HG03460 (cell line): ENCODE results near the gene MFSD6.

Experiments
- ATAC-seq: cut with Tn5 transposase; IDR thresholded peaks from one replicate; pipeline ENCODE4 v1.9.1; 2021; ENCODE audit not compliant: unreplicated experiment

The MFSD6 gene

DNA sequence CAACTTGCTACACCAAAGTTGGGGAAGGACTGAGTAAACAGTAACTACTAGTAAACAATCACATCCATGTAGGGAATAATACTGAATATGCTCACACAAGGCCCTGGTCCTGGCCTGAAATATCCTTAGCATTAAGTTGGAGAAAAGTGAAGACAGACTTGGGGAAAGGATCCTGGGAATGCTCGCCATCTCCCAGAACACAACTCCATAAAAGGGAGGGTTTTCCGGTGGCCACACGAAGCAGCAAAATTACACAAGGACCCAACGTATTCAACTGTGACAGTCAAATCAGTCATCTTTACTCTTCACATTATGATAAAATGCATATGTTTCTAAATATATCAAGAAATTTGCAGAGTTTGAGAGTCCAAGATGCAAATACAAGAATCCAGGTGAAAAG, 119.1 kb downstream of the MFSD6 start:
- no peak for ATAC-seq

DNA sequence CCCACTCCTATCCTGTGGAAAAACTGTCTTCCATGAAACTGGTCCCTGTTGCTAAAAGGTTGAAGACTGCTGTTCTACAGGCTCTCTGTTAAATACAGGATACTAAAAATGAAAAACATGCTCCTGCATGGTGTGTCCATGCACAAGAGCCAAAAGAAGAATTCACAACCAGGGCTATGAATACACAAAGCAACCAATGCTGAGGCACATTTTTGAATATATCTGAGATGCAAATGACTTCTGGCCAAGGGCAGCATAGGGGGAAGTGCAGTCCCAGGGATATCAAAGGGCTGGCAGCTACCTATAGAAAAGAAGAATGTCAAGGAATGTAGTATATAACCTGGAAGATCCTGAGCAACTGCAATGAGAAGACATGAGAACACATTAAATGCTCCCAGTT, 119.8 kb downstream of the MFSD6 start:
- no peak for ATAC-seq

DNA sequence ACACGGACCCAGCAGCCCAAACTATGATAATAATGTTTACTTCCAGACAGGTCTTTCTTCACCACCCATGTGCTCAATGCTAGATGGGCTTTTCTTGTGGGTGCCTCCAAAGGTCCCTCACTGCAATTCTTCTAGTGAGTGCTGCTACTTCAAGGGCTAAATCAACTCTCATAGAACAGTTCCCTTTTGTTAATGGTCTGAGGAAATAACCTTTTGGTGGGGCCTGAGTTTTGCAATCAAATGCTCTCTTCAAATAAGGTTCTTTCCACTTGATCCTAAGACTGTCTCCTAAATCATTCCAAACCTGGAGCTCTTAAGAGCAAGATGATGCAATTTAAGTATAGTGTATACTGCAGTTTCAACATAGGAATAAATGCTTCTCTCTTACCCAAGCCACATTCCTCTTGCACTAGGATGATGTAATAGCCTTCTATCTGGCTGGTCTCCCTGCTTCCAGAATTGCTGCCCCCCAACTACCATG, 120.4 kb downstream of the MFSD6 start:
- ATAC-seq, result no peak

DNA sequence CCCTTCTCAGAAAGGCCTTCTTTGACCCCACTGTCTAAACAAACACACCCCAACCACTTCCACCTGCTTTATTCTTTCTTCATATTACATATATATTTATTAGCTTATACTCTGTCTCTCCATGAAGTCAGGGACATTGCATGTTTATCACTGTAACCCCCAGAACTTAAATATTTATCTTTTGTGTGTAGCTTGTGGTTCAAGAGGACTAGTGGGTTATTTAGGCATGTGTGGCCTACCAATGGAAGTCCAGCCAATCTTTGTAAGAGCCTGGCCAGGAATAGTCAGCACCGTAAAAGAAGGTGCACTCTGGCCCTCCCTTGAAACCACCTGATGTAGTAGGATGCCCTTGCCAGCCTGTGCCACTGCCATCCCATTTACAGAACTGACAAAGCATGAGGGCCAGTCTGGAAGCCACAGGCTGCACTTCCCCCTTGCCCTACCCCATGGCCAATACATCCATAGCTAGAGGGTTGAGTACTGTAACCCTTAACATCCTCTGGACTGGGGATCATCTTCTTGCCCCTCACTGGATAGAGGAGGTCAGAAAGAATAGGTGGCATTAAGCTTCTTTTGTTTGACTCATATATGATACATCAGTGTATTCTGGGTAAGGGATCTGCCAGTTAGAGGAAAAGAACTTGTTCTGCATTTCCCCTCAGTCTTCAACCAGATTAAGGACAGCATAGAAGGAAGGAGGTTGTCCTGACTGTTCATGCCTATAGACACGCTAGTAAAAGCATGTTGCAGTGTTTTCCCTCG, 121.5 kb downstream of the MFSD6 start:
- ATAC-seq, result no peak

DNA sequence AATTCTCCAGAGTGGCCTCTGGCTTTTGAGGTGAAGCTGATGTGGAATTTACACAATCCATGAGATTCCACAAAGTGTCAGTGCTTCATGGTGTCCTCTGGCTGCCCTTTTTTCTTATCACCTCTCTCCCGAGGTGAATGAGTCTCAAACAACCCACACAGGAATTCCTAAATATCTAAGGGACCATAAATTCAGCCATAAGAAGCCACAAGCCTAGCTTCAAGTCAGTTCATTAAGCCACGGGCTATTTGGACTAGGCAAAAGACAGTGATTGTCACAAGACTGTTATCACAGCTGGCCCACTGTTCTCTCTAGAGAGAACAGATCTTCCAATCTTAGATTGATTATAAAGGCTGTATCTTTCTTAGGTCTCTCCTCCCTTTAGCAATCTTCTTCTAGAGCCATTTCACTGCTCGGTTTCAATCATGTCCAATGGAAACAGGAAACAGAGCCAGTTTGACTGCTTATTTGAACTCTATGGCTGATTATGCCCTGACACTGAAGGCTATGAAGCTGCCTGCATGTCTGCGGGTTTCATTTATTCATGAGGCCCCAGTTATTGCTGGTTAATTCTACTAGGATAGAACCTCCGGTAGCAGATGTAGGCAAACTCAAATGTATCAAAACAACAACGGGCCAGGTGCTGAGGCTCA, 122.2 kb downstream of the MFSD6 start:
- no peak for ATAC-seq

DNA sequence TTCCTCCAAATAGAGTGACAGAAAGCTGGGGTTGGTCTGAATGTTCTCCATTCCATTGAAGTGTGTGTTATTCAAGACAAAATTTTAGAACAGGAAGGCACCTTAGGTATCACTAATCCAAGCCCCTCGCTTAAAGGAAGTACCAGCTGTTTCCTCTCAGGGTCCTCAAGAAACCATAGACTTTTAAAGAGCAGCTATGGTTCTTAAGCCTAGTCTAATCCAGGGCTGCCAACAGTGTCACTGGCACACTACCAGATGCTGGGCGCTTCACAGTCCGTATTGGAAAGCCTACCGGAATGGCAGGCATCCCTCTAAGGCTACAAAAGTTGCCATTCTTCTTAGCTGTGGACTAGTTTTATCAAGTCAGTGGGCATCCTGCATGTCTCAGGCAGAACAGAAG, 124.4 kb downstream of the MFSD6 start:
- no peak for ATAC-seq

DNA sequence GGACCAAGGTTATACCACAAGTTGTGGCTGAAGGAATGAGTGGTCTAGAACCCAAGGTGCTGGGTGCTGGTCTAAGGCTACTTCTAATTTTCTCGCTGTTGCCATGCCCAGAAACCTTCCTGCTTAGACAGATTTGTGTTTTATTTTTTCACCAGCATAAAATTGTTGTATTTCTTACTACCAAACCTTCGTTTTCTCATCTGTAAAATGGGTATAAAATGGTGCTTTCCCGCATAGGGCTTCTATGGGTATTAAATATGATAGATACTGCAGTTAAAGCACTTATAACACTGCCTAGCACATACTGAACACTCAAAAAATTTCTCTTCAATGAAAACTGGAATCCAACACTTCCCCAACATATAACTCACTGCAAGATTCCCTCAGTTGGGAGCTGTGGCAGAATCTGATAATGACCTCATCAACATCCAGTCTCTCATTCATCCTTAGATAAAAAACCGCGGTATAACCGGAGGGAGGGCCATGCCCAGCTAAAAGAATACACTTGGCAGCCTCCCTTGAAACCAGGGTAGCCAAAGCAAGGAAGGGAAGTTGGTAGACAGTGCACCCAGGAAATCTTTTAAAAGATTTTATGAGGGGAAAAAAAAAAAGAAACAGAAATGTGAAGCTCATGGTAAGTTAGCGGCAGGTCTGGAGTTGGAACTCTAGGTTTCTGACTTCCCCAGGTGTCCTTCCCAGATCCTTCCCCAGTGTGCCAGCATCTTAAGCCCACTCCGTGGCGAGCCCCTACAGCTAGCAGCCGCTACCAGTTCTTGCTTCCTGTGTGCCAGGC, 125.2 kb downstream of the MFSD6 start:
- no peak for ATAC-seq

DNA sequence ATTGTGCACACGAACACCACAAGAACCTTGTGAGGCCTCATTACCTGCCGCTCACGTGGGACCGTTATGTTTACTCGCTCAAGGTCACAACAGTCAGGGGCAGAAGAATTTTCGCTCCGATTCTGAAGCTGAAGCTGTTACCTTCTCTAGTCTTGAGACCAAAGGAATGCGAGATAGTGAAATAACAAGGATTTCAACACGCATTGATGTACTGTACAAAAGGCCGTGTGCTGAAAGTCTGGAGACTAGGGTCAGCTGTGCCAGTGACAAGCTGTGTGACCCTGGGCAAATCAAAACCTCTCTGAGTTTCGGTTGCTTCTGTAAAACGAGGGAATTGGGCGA, 125.8 kb downstream of the MFSD6 start:
- peak; percentile 30 for ATAC-seq

DNA sequence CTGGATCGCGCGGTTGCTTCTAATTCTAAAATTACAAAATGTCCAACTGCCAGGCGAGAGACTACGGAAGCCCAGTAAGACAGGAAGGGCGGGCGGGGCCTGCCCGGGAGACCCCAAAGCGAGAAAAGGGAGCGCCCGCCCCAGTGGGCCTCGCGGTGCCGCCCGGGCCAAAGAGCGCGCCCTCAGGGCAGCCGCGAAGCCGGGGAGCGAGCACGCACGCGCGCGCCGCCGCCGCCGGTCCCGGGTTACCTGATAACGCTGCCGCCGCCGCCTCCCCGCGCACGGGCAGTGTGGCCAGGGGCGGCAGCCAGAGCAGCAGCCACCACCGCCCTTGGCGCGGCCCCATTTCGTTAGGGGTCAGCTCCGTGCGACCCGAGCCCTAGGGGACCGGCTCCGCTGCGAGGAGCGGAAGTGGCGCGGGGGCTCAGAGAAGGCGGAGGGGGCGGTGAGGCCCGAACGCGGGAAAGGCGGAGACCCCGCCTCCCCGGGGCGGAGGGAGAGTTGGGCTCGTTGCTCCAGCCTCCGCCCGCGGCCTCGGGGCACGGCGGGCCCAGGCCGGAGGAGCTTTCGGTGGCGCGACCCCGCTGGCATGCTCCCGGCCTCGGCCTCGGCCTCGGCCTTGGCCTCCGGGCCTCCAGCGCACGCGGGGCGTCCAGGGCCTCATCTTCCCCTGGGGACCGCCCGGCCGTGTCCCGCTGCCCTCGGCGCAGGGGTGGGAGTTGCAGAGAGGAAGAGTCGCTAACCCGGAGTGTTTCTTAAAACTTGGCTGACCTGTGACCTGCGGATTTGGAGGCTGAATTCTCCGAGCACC, 126.4 kb downstream of the MFSD6 start, which contains the start of gene NEMP2:
NEMP2 (minus strand) TSS at position 413 of the 811 bp plus-strand sequence; CDS start at position 346, 67 bp downstream.
- peak; percentile 67 for ATAC-seq

DNA sequence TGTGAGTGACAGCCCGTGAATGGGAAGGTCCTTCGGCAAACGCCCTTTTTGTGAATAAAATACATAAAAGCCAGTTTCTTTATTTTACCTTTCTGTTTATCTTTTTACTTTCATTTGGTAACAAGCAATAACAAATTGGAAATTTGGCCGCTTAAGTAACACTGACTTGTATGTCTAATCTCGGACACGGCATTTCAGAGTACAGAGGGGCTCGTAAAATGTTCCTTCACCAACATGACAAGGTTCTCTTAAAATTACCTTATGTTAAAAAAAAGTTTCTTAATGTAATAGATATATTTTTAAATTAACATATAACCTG, 126.9 kb downstream of the MFSD6 start:
- peak; percentile 1 for ATAC-seq

DNA sequence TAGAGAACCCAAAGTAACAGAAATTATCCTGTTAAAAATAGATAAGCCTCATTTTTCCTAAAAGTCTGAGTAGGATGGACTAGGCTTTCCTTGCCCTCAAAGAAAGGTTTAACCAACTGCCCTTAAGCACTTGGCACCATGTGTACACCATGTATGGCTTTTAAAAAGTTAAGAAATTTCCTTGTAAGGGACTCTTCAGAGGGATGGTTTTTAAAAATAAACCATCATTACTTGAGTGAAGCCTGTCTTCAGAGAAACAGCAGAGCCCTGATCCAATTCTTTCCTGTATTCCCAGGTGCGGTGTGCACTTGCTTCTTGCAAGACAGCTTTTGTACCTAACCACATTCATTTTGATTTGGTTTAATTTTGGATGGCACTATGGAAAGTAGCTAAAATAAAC, 127.4 kb downstream of the MFSD6 start:
- no peak for ATAC-seq

DNA sequence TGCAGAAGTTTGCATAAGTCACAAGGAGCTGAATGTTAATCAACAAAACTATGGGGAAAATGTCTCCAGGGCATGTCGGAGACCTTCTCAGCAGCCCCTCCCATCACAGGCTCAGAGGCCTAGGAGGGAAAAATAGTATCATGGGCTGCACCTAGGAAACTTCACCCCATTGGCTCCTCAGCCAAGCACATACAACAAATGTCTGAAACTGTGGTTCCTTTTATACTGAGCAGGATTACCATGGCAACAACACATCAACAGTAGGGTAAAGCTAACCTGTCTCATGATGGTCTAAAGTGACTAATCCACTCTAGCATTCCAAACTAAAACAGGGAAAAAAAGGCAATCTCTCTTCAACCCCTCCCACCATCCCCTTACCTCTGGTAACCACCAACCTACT, 129.6 kb downstream of the MFSD6 start:
- no peak for ATAC-seq

DNA sequence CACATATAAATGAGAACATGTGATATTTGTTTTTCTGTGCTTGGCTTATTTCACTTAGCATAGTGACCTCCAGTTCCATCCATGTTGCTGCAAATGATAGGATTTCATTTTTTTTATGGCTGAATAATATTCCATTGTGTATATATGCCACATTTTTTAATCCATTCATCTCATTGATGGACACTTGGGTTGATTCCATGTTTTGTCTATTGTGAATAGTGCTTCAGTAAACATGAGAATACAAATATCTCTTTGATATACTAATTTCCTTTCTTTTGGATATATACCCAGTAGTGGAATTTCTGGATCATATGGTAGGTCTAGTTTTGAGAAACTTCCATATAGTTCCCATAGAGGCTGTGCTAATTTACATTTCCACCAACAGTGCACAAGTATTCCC, 130.0 kb downstream of the MFSD6 start:
- no peak for ATAC-seq

DNA sequence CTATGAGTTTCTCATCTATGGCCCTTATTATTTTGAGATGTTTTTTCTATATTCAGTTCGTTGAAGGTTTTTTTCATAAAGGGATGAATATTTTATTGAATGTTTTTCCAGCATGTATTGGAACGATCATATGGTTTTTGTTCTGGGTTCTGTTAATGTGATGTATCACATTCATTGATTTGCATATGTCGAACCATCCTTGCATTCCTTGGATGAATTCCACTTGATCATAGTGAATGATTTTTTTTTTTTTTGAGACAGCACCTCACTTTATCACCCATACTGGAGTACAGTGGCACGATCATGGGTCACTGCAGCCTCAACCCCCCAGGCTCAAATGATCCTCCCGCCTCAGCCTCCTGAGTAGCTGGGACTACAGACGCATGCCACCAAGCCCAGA, 131.9 kb downstream of the MFSD6 start:
- no peak for ATAC-seq

DNA sequence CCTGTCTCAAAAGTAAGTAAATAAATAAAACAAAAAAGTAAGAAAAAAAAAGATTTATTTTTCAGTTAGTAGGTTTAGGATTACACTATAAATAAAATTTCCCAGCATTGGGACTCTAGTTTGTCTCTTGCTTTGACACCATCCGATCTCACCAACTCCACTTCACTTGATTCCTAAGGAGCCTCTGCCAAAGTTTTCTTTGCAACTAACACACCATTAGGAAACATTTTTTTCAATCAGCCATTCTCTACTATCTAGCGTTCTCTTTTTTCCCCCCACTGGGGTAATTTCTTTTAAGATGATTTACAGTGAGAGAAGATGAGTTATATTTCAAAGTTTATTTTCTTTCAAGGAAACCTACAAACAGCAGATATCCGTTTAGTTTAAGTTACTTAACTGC, 136.9 kb downstream of the MFSD6 start:
- no peak for ATAC-seq

DNA sequence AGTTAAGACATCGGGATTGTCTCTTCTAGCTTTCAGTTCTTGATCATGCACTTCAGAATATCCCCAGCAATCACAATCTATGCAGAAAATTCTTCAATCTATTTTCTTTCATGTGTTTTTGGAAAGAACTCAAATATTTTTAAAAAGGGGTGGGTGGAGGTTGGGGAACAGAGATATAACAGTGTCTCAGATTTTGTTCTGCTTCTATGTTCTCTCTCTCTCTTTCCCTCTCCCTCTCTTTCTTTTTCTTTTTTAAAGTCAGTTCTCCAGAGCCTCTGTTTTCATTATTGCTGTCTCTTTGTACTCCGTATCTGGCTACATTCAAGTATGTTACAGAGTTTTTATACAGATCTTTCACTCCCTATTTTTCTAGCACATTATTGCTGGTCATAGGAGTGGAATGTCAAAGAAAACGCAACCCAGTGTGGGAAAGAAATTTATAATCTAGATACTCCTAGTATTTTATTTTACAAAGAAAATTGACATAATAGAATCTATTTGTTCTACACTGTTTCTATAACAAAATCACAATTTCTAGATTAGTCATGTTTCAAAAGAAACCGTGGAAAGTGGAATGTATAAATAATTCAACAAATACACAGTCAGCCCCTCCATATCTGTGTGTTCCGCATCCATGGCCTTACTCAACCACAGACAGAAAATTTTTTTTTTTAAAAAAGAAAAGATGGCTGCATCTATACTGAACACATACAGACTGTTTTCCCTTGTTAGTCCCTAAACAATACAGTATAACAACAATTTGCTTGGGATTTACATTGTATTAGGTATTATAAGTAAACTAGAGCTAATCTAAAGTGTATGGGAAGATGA, 137.6 kb downstream of the MFSD6 start:
- ATAC-seq, result no peak

DNA sequence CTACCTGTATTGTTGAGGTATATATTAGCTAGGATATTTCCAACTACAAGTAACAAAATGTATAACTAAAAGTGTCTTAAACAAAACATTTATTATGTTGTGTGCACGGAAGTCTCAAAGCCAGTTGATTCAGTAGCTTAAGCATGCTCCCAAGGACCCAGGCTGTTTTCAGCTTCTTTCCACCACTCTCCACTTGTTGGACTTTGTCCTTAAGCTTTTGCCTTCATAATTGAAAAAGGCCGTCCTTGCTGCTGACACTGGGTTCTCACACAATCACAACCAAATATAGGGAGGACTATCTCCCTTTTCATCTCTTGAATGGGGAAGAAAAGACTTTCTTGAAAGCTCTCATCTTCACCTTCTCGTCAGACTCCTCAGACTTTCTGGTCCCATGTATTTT, 138.6 kb downstream of the MFSD6 start:
- ATAC-seq, result no peak

DNA sequence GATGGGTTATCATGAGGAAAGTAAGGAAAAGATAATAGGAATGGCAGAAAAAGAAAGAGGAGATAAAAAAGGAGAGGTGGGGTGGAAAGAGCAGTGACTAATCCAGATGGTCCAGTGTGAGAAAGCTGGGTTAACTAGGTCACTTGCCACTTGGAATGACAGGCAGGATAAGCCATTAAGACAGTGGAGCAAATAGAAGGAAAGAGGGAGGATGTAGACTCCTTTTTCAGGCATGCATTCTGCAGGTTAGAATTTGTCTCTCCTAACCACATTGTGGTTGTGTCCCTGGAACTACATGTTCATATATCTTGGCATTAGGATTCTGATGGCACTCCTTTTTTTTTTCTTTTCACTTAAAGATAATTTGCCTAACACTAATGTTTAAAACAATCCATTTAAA, 139.7 kb downstream of the MFSD6 start:
- no peak for ATAC-seq

DNA sequence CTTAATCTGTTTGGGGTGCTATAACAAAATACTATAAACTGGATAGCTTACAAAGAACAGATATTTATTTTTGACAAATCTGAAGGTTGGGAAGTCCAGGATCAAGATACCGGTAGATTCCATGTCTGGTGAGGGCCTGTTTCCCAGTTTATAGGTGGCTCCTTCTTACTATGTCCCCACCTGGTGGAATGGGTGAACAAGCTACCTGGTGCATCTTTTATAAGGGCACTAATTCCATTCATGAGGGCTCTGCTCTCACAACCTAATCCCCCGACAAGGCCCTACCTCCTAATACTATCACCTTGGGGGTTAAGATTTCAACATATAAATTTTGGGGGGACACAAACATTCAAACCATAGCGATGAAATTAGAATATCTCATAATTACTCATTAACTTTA, 142.0 kb downstream of the MFSD6 start:
- ATAC-seq, result no peak
